H1 (cell line): ENCODE measurements around the gene EDEM1.

Experiments
- GTF2F1 ChIP-seq: IDR thresholded peaks from 2 replicates; pipeline ENCODE4 v1.6.1; 2012; ENCODE audit warnings: low read depth, low read length, improper control_type of control experiment, borderline replicate concordance
- NRF1 ChIP-seq: IDR thresholded peaks from 2 replicates; pipeline ENCODE4 v1.6.1; 2011; ENCODE audit warnings: mild to moderate bottlenecking, low read depth, low read length, improper control_type of control experiment
- POLR2A ChIP-seq, 2 experiments: IDR thresholded peaks; 1 replicate in 1 of 2; 2 replicates in 1 of 2; pipeline ENCODE4 v1.6.1; 2011; ENCODE audit warnings: low read depth in 2 of 2, low read length in 2 of 2, mild to moderate bottlenecking in 2 of 2; ENCODE audit errors: control extremely low read depth in 1 of 2
- POLR2AphosphoS5 ChIP-seq: IDR thresholded peaks from 2 replicates; pipeline ENCODE4 v1.6.1; 2011; ENCODE audit warnings: low read depth, low read length
- RAD21 ChIP-seq, 2 experiments: IDR thresholded peaks in 1 of 2; conservative IDR thresholded peaks in 1 of 2; 2 replicates each; pipeline ENCODE4 v1.6.1; 2011; ENCODE audit warnings: low read depth in 2 of 2, low read length in 2 of 2, improper control_type of control experiment in 1 of 2, inconsistent platforms in 1 of 2, mild to moderate bottlenecking in 1 of 2, moderate library complexity in 1 of 2
- SAP30 ChIP-seq: fragments of 300-600 bp; sonication (generic); IDR thresholded peaks from 2 replicates; pipeline ENCODE4 v1.7.1; 2012; ENCODE audit warnings: low read length, moderate library complexity, mild to moderate bottlenecking, inconsistent platforms; ENCODE audit not compliant: insufficient read depth, insufficient replicate concordance
- SRF ChIP-seq: IDR thresholded peaks from 2 replicates; pipeline ENCODE4 v1.6.1; 2011; ENCODE audit warnings: mild to moderate bottlenecking, low read depth, low read length, moderate library complexity
- TF ChIP-seq, protein P1 (sequence below), 3 experiments: IDR thresholded peaks; 1 replicate in 2 of 3; 2 replicates in 1 of 3; pipeline versions ENCODE4 v1.5.1 to v1.6.1; 2011; ENCODE audit warnings: low read length in 3 of 3, mild to moderate bottlenecking in 3 of 3, inconsistent platforms in 2 of 3, low read depth in 1 of 3, moderate library complexity in 1 of 3; ENCODE audit not compliant: insufficient read depth in 1 of 3; ENCODE audit errors: control extremely low read depth in 1 of 3
- TF ChIP-seq, protein P2 (sequence below): IDR thresholded peaks from 2 replicates; pipeline ENCODE4 v1.6.1; 2012; ENCODE audit warnings: inconsistent platforms

DNA sequence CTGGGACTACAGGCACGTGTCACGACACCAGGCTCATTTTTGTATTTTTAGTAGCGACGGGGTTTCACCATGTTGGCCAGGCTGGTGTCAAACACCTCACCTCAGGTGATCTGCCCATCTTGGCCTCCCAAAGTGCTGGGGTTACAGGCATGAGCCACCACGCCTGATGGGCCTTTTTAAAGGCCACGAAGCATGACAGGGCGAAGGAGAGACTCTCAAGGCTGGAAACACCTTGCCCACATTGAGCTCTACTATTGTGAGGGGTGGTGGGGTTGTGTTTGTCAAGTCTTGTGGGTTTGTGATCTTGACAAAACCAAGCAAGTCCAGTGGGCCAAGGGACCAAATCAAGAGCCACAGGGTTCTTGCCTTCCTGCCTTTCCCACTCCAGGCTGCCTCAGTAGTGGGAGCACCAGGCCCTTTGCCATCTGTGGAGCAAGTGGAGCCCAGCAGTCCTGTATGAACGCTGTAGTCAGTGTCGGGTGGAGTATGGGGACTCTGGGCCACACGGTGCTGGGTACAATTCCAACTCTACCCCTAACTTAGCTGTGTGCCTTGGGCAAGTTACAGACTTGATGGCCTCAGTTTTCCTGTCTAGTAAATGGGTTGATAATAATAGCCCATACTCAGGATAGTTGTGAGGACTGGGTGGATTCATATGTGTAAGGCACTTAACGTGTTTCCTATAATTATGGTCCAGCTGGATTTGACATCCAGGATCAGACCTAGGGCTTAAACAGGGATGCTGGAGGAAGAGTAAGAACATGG, 33.3 kb downstream of the EDEM1 start:
- TF ChIP-seq, protein P1, sequence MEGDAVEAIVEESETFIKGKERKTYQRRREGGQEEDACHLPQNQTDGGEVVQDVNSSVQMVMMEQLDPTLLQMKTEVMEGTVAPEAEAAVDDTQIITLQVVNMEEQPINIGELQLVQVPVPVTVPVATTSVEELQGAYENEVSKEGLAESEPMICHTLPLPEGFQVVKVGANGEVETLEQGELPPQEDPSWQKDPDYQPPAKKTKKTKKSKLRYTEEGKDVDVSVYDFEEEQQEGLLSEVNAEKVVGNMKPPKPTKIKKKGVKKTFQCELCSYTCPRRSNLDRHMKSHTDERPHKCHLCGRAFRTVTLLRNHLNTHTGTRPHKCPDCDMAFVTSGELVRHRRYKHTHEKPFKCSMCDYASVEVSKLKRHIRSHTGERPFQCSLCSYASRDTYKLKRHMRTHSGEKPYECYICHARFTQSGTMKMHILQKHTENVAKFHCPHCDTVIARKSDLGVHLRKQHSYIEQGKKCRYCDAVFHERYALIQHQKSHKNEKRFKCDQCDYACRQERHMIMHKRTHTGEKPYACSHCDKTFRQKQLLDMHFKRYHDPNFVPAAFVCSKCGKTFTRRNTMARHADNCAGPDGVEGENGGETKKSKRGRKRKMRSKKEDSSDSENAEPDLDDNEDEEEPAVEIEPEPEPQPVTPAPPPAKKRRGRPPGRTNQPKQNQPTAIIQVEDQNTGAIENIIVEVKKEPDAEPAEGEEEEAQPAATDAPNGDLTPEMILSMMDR (IDR thresholded peaks at IDR 0.05; ENCODE audit: control extremely low read depth in 1 of 3, insufficient read depth in 1 of 3, low read depth in 1 of 3, low read length in 3 of 3) = no peak
- TF ChIP-seq POLR2A (IDR thresholded peaks at IDR 0.05; ENCODE audit: control extremely low read depth in 1 of 2, low read depth in 2 of 2, low read length in 2 of 2) (no peak), SAP30 (no peak), RAD21 (IDR thresholded peaks at IDR 0.05 in 1 of 2, conservative IDR thresholded peaks at IDR 0.05 in 1 of 2; ENCODE audit: low read depth in 2 of 2, low read length in 2 of 2) (no peak), NRF1 (no peak), SRF (no peak), GTF2F1 (no peak), POLR2AphosphoS5 (no peak)
- TF ChIP-seq, protein P2, sequence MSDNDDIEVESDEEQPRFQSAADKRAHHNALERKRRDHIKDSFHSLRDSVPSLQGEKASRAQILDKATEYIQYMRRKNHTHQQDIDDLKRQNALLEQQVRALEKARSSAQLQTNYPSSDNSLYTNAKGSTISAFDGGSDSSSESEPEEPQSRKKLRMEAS = no peak
